HepG2 (cell line): ENCODE measurements around the gene MRPS2. TPM values are rescaled to one million over a fixed set of nuclear protein-coding genes. Genes with fewer than 3 reads are reported as not detected.
A peak's percentile ranks its signal among the peaks of the same experiment; 100 is the strongest.

Experiments used
- CERS6 ChIP-seq: sonication (generic); formaldehyde crosslinking; IDR thresholded peaks from 2 replicates; pipeline ENCODE4 v1.5.0; 2020; ENCODE audit warnings: missing genetic modification reagents
- KLF13 ChIP-seq: sonication (generic); formaldehyde crosslinking; IDR thresholded peaks from 2 replicates; pipeline ENCODE4 v1.4.0; 2020; ENCODE audit warnings: mild to moderate bottlenecking, missing genetic modification reagents
- KMT2B ChIP-seq: IDR thresholded peaks from 2 replicates; pipeline ENCODE4 v1.6.1; 2016; ENCODE audit warnings: missing genetic modification reagents, missing compliant biosample characterization
- LCORL ChIP-seq, 2 experiments: fragments of 450-650 bp in 1 of 2; sonication (generic) in 1 of 2; formaldehyde crosslinking in 1 of 2; IDR thresholded peaks; 2 replicates each; pipeline versions ENCODE4 v1.5.0 to v1.6.1; 2017 to 2020; ENCODE audit warnings: antibody characterized with exemption in 1 of 2, missing genetic modification reagents in 1 of 2
- MLX ChIP-seq: IDR thresholded peaks from 2 replicates; pipeline ENCODE4 v1.6.1; 2016
- MXI1 ChIP-seq: IDR thresholded peaks from 3 replicates; pipeline ENCODE4 v1.6.1; 2012; ENCODE audit warnings: low read depth, low read length, inconsistent platforms, borderline replicate concordance
- NFE2L1 ChIP-seq: sonication (generic); formaldehyde crosslinking; IDR thresholded peaks from 2 replicates; pipeline ENCODE4 v1.4.0; 2020; ENCODE audit warnings: missing genetic modification reagents, mild to moderate bottlenecking, borderline replicate concordance
- NFE2L2 ChIP-seq: fragments of 150-350 bp; IDR thresholded peaks from 2 replicates; pipeline ENCODE4 v1.6.1; 2014; ENCODE audit warnings: low read length
- PBX3 ChIP-seq: sonication (generic); formaldehyde crosslinking; IDR thresholded peaks from 2 replicates; pipeline ENCODE4 v1.8.1; 2023; ENCODE audit warnings: missing genetic modification reagents, inconsistent platforms, borderline replicate concordance
- RAD51 ChIP-seq: fragments of 450-650 bp; IDR thresholded peaks from 2 replicates; pipeline ENCODE4 v1.6.1; 2016; ENCODE audit warnings: borderline replicate concordance
- SMARCC2 ChIP-seq: fragments of 450-650 bp; IDR thresholded peaks from 2 replicates; pipeline ENCODE4 v1.6.1; 2017; ENCODE audit warnings: antibody characterized with exemption, mild to moderate bottlenecking
- SUZ12 ChIP-seq: fragments of 150-350 bp; IDR thresholded peaks from 2 replicates; pipeline ENCODE4 v1.6.1; 2014; ENCODE audit warnings: low read depth, low read length
- TSC22D2 ChIP-seq: sonication (generic); formaldehyde crosslinking; IDR thresholded peaks from 2 replicates; pipeline ENCODE4 v1.5.1; 2020; ENCODE audit warnings: missing genetic modification reagents, mild to moderate bottlenecking, borderline replicate concordance
- ZBTB25 ChIP-seq: IDR thresholded peaks from 2 replicates; pipeline ENCODE4 v1.6.1; 2018; ENCODE audit warnings: missing genetic modification reagents
- ZFP36L1 ChIP-seq: sonication (generic); formaldehyde crosslinking; IDR thresholded peaks from 2 replicates; pipeline ENCODE4 v1.8.0; 2022; ENCODE audit warnings: mild to moderate bottlenecking, missing genetic modification reagents, moderate library complexity
- ZFP36L2 ChIP-seq: sonication (generic); formaldehyde crosslinking; IDR thresholded peaks from 2 replicates; pipeline ENCODE4 v1.4.0; 2020; ENCODE audit warnings: missing genetic modification reagents
- ZFP90 ChIP-seq: sonication (generic); formaldehyde crosslinking; IDR thresholded peaks from 2 replicates; pipeline ENCODE4 v1.8.0; 2022; ENCODE audit warnings: missing genetic modification reagents, mild to moderate bottlenecking, inconsistent platforms, borderline replicate concordance
- ZKSCAN5 ChIP-seq: sonication (generic); formaldehyde crosslinking; IDR thresholded peaks from 2 replicates; pipeline ENCODE4 v1.5.1; 2020; ENCODE audit warnings: mild to moderate bottlenecking, missing genetic modification reagents
- ZNF383 ChIP-seq: sonication (generic); formaldehyde crosslinking; IDR thresholded peaks from 2 replicates; pipeline ENCODE4 v1.4.0; 2020; ENCODE audit warnings: missing genetic modification reagents, mild to moderate bottlenecking, borderline replicate concordance
- ZNF451 ChIP-seq: sonication (generic); formaldehyde crosslinking; IDR thresholded peaks from 2 replicates; pipeline ENCODE4 v1.5.0; 2020; ENCODE audit warnings: mild to moderate bottlenecking, missing genetic modification reagents
- ZNF513 ChIP-seq: sonication (generic); formaldehyde crosslinking; conservative IDR thresholded peaks from 2 replicates; pipeline ENCODE4 v1.5.0; 2020; ENCODE audit warnings: missing genetic modification reagents
- ZNF615 ChIP-seq: sonication (generic); formaldehyde crosslinking; IDR thresholded peaks from 2 replicates; pipeline ENCODE4 v1.5.0; 2020; ENCODE audit warnings: mild to moderate bottlenecking, missing genetic modification reagents, borderline replicate concordance
- ZNF616 ChIP-seq: sonication (generic); formaldehyde crosslinking; IDR thresholded peaks from 2 replicates; pipeline ENCODE4 v1.5.0; 2020; ENCODE audit warnings: low read depth, mild to moderate bottlenecking, missing genetic modification reagents
- ZNF619 ChIP-seq: sonication (generic); formaldehyde crosslinking; IDR thresholded peaks from 2 replicates; pipeline ENCODE4 v1.4.0; 2020; ENCODE audit warnings: mild to moderate bottlenecking, missing genetic modification reagents
- ZNF713 ChIP-seq: sonication (generic); formaldehyde crosslinking; IDR thresholded peaks from 2 replicates; pipeline ENCODE4 v1.4.0; 2020; ENCODE audit warnings: mild to moderate bottlenecking, missing genetic modification reagents
- ZSCAN29 ChIP-seq: sonication (generic); formaldehyde crosslinking; conservative IDR thresholded peaks from 2 replicates; pipeline ENCODE4 v1.4.0; 2020; ENCODE audit warnings: mild to moderate bottlenecking, missing genetic modification reagents
- polyA plus RNA-seq, 8 experiments: library from polyadenylated mRNA; depleted of rRNA in 3 of 8; stranded (reverse) in 7 of 8; unstranded in 1 of 8; fragments of >200 nt; fragmentation: Illumina TruSeq in 4 of 8; extraction: Trizol in 4 of 8; gene quantifications; 2 replicates each; pipeline versions ENCODE4 v1.2.1 to v1.2.3, GENCODE V29; 2011 to 2016; ENCODE audit warnings: low read depth in 4 of 8, missing spikeins in 1 of 8, mixed read lengths in 1 of 8; ENCODE audit not compliant: insufficient read depth in 1 of 8
- total RNA-seq, 5 experiments: library from RNA; depleted of rRNA; stranded (reverse); fragments of >200 nt; fragmentation: Illumina TruSeq; extraction: Trizol; gene quantifications; 2 replicates each; pipeline ENCODE4 v1.2.3, GENCODE V29; 2016; ENCODE audit warnings: low read depth in 1 of 5

MRPS2 gene
- total and polyA plus RNA-seq, 2 of the 13 experiments (the other 11 are each of a cell fraction or from before 2014, with no cell fraction given) = 44.4 to 86.7 TPM

GRCh38 chr9:135500525-135501260 is at the start of gene MRPS2 (continued):
- no peak for TF ChIP-seq ZNF383 (CRISPR knock-in tag)
- TF ChIP-seq SMARCC2 = no peak
- peak; percentile 70; the same call in 1 of the 2 replicates for TF ChIP-seq ZFP90
- no peak for TF ChIP-seq NFE2L1 (CRISPR knock-in tag)
- TF ChIP-seq KLF13 (CRISPR knock-in tag) = no peak
- TF ChIP-seq PBX3 (CRISPR knock-in tag) = no peak
- no peak for TF ChIP-seq LCORL (IDR thresholded peaks at IDR 0.05)
- peak; percentile 75 for TF ChIP-seq LCORL (CRISPR knock-in tag; IDR thresholded peaks at IDR 0.05)
- TF ChIP-seq ZNF513 = no peak
- TF ChIP-seq ZNF619 = no peak
- TF ChIP-seq ZNF713 (CRISPR knock-in tag) = peak; percentile 68; the same call in 1 of the 2 replicates
- no peak for TF ChIP-seq ZNF616
- TF ChIP-seq ZFP36L1 (CRISPR knock-in tag) = no peak
- peak; percentile 77; the same call in 1 of the 3 replicates for TF ChIP-seq MXI1
- TF ChIP-seq NFE2L2 = no peak
- TF ChIP-seq ZNF451 (CRISPR knock-in tag) = no peak; the same call in 1 of the 2 replicates
- TF ChIP-seq ZBTB25 (CRISPR knock-in tag) = peak; percentile 23; the same call in 1 of the 2 replicates
- TF ChIP-seq ZKSCAN5 (CRISPR knock-in tag) = no peak
- TF ChIP-seq KMT2B (CRISPR knock-in tag) = peak; percentile 50; the same call in 1 of the 2 replicates
- no peak for TF ChIP-seq MLX (CRISPR knock-in tag)
- TF ChIP-seq SUZ12 = no peak
- TF ChIP-seq RAD51 = no peak
- peak; percentile 33; the same call in 1 of the 2 replicates for TF ChIP-seq TSC22D2 (CRISPR knock-in tag)
- 0 out of 2 replicates have a peak, but pooled peaks have one; percentile 42 for TF ChIP-seq ZSCAN29
- no peak for TF ChIP-seq ZNF615 (CRISPR knock-in tag)
- TF ChIP-seq ZFP36L2 (CRISPR knock-in tag) = 0 out of 2 replicates have a peak, but pooled peaks have one; percentile 45
- TF ChIP-seq CERS6 (CRISPR knock-in tag) = no peak
